ENCODE measurements around the gene CACNG4. TPM values are rescaled to one million over a fixed set of nuclear protein-coding genes. Genes with fewer than 3 reads are reported as not detected.

CACNG4 gene
- polyA plus RNA-seq, 3 donors, result 0.12 to 0.29 TPM; not detected in 1

DNA sequence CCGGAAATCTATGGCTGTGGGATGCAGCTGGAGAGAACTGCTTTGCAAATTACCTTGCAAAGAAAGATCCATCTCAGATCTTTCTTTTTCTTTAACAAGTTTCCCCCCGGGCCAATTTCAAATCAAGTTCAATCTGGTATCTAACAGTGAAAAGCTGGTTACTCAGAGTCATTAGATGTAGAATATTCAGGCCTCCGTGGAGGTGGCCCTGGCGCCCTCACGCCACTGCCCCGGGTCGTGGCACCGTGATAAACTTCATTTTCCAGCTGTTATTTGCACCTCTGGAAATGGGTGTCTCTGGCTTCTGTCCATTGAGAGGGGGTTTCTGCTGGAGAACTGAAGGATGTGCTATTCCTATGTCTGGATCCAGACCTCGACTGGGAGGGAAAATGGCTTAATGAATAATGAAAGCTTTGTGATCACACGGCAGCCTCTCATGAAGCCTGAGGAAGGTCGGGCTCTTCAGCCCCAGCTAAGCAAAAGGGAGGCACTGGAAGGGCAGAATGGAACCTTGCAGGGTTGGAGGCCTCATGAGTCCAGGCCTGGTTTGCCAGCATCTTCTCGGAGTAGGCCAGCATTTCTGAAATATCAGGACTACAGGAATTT lies 30.5 kb downstream of the CACNG4 start:
- WGBS, 3 donors, result 70 to 83% (median 80%) methylated on average over 12 of the region's 12 CpGs
- H3K27ac ChIP-seq (ENCODE audit: low read depth, low read length), result no peak overlapping the region

DNA sequence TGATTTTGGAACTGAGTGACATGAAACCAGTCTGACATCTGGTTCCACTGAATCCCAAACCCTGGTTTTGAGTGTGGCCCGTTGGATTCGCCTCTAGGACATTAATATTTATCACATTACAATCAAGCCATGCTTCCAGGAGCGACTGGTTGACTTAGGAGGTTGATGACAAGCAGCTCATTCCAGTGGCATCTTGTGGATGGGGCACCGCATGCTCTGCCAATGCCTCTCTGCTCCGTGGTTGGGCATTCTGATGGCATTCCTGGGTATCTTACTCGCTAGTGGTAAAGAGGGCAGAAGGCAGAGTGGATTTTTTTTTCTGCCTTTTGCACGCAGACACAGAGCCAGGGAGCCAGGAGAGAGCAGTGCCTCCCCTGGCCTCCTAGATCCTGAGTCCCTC lies 31.4 kb downstream of the CACNG4 start:
- H3K27ac ChIP-seq (ENCODE audit: low read depth, low read length), result no peak overlapping the region

GRCh38 chr17:66996926-66997325 lies 32.4 kb downstream of the CACNG4 start:
- H3K27ac ChIP-seq (ENCODE audit: low read depth, low read length), result no peak overlapping the region
- WGBS, 3 donors, result 82 to 91% (median 88%) methylated on average over 5 of the region's 5 CpGs

More for the DNA sequence above, 31.4 kb downstream of the CACNG4 start:
- WGBS, 3 donors, result 80 to 89% (median 88%) methylated on average over 7 of the region's 7 CpGs

DNA sequence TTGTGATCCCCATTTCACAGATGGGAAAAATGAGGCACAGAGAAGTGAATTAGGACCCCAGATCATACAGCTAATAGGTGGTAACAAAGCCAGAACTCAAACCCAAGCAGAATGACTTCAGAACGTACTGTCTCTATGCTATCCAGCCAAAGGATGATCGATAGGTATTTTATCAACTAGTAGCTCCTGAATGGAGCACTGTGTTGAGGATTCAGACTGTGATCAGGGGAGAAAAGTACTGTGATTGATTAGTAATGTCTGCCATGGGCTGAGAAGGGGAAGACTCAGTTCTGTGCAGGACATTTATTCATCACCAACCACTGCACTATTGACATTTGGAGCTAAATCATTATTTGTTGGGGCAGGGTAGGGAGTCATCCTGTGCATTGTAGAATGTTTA lies 38.7 kb downstream of the CACNG4 start:
- H3K27ac ChIP-seq (ENCODE audit: low read depth, low read length), result no peak overlapping the region
- WGBS, 3 donors, result 88 to 91% (median 88%) methylated on average over 2 of the region's 2 CpGs

DNA sequence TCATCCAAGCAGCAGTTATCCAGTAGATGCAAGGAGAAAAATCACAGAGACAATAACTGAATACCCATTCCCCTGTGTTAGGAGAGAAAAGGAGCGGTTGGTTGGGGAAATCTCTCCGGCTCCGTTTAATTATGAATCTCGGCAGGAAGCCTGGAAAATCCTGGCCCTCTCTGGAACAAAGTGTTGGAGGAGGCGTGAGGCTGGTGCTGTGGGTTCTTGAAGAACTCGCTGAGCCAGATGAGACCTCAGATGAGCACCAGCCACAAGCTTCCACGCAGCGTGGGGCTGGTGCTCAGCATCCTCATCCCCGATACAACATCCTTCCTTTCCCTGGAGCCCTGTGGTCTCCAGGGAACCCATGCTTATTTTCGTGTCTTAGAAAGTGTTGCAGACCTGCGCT lies 39.7 kb downstream of the CACNG4 start:
- 72 to 80% (median 76%) methylated on average over 11 of the region's 11 CpGs for WGBS, 3 donors
- no peak overlapping the region for H3K27ac ChIP-seq (ENCODE audit: low read depth, low read length)

DNA sequence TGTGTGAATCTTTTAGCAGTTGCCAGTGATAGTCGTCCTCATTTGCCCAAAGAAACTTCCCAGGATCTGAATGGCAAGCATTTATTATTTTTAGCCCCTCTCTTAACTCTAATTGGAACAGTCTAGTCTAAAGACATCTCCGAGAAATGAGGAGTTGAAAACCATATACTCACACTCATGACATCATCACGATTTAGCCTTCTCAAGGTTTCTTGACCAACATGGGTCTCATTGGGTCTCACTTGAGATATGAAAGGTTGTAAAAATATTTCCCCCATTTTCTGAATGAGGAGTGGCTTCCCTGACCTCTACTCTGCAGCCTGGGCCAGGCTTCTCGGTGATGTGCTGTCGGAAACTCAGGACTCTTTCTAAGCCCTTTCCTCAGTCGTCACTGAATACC lies 42.8 kb downstream of the CACNG4 start:
- H3K27ac ChIP-seq (ENCODE audit: low read depth, low read length), result no peak overlapping the region
- 89 to 92% (median 91%) methylated on average over 6 of the region's 6 CpGs for WGBS, 3 donors

DNA sequence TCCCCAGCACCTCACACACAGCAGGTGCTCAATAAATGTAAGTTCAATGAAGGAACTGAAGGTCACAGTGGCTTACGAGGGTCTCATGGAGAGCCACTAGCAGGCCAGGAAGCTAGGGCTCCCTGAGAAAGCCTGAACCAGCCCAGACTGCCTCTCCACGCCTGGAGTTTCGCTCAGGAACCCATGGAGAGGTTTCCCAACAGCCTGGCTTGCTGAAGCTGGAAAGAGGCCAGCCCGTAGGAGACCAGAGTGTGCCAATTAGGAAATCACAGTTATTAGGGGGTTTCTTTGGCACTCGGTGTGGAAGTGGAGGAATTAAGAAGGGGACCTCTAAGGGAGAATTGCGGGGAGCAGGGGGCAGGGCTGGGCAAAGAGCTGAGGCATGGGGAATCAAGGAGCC lies 43.6 kb downstream of the CACNG4 start:
- H3K27ac ChIP-seq (ENCODE audit: low read depth, low read length), result no peak overlapping the region
- 74 to 92% (median 85%) methylated on average over 6 of the region's 6 CpGs for WGBS, 3 donors

DNA sequence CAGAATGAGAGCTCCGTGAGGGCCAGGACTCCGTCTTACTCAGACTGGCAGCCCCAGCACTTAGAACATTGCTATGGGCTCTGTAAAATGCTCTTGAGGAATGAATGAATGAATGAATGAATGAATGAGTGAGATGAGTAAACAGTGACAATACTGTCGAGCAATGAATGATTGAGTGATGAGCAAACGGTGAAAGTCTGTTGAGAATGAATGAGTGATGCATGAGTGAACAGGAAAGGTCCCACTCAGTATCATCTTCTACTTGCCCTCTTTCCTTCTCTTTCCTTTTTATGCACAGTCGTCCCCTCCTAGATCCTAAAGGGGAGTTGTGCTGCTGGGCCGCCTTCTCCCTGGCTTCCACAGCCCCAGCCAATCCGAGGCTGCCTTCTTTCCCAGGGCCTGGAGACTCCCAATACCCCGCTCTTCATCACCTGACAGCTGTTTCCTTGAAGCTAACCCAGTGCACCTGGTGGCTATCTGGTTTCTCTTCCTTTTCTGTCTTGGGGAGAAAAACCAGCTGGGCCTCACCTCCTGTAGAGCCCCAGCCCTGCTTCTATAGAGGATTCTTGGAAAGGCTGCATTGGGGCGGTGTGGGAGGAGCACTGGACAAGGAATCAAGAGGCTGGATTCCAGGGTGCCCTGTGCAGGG lies 47.1 kb downstream of the CACNG4 start:
- WGBS, 3 donors, result 72 to 75% (median 73%) methylated on average over 9 of the region's 9 CpGs

DNA sequence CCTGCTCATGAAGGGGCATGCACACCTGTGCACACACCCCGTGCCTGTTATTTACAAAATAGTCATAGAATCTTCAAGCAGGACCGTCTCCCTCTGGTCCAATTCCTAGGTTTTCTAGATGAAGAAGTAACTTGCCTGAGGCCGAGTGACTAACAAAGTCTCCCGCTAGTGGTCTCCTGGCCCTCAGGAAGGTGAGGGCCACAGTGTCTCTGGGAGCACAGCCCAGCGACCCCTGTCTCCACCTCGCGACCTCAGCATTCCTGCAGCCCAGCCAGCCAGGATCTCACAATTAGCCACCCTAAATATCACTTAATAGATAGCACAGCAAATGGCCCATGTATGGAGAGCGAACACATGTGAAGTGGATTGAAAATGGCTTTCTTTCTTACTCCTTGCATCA lies 49.4 kb downstream of the CACNG4 start:
- 86 to 90% (median 89%) methylated on average over 8 of the region's 8 CpGs for WGBS, 3 donors
- H3K27ac ChIP-seq (ENCODE audit: low read depth, low read length), result no peak overlapping the region

More for the DNA sequence above, 47.1 kb downstream of the CACNG4 start:
- no peak overlapping the region for H3K27ac ChIP-seq (ENCODE audit: low read depth, low read length)

- H3K27ac ChIP-seq (ENCODE audit: low read depth, low read length), result no peak overlapping the region
- WGBS, 3 donors, result 86 to 87% (median 87%) methylated on average over 11 of the region's 11 CpGs
These were observed 50.5 kb downstream of the CACNG4 start for GRCh38 chr17:67015001-67015400.

- no peak overlapping the region for H3K27ac ChIP-seq (ENCODE audit: low read depth, low read length)
- 77 to 81% (median 78%) methylated on average over 17 of the region's 17 CpGs for WGBS, 3 donors
These were observed 51.7 kb downstream of the CACNG4 start for GRCh38 chr17:67016039-67016762.

- 77 to 88% (median 80%) methylated on average over 14 of the region's 14 CpGs for whole genome bisulfite sequencing, 3 donors
- H3K27ac ChIP-seq (ENCODE audit: low read depth, low read length), result no peak overlapping the region
These were observed 53.4 kb downstream of the CACNG4 start for GRCh38 chr17:67017910-67018309.

- WGBS, 3 donors, result 76 to 88% (median 88%) methylated on average over 12 of the region's 12 CpGs
- H3K27ac ChIP-seq (ENCODE audit: low read depth, low read length), result no peak overlapping the region
These were observed 54.2 kb downstream of the CACNG4 start for GRCh38 chr17:67018471-67019434.

- H3K27ac ChIP-seq (ENCODE audit: low read depth, low read length), result no peak overlapping the region
- 76 to 85% (median 80%) methylated on average over 8 of the region's 8 CpGs for WGBS, 3 donors
These were observed 55.3 kb downstream of the CACNG4 start for GRCh38 chr17:67019809-67020208.

- H3K27ac ChIP-seq (ENCODE audit: low read depth, low read length), result no peak overlapping the region
- WGBS, 3 donors, result 73 to 80% (median 75%) methylated on average over 11 of the region's 11 CpGs
These were observed 55.8 kb downstream of the CACNG4 start for GRCh38 chr17:67020293-67020766.

- 90 to 95% (median 93%) methylated on average over 7 of the region's 7 CpGs for WGBS, 3 donors
- H3K27ac ChIP-seq (ENCODE audit: low read depth, low read length), result no peak overlapping the region
These were observed 56.7 kb downstream of the CACNG4 start for GRCh38 chr17:67021196-67021595.

DNA sequence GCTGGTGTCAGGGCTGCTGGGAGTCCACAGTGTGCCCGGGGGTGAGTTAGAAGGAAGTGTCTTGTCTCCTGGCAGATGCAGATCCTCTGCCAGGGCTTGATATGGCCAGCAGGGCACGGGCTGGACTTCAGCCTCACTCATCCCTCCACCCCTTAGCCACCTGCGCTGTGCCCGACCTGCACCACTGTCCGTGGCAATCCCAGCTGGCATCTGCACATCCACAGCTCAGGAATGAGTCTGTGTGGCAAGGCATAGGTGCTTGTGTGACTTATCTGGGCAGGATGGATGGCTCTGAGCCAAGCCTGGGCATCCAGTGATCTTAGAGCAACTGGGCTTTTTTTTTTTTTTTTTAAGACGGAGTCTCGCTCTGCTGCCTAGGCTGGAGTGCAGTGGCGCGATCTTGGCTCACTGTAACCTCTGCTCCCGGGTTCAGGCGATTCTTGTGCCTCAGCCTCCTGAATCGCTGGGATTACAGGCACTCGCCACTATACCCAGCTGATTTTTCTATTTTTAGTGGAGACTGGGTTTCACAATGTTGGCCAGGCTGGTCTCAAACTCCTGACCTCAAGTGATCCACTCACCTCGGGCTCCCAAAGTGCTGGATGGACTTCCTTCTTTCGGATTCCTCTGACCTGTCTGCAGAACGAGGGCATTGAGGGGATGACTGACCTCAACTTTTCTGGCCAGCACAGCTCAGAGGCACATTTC lies 57.4 kb downstream of the CACNG4 start:
- H3K27ac ChIP-seq (ENCODE audit: low read depth, low read length), result no peak overlapping the region
- 79 to 86% (median 85%) methylated on average over 15 to 16 of the region's 16 CpGs for WGBS, 3 donors

- no peak overlapping the region for H3K27ac ChIP-seq (ENCODE audit: low read depth, low read length)
- 84 to 92% (median 86%) methylated on average over 12 of the region's 12 CpGs for WGBS, 3 donors
These were observed 57.9 kb downstream of the CACNG4 start for GRCh38 chr17:67022451-67022810.
